Trophoblast cell (in vitro differentiated cells and primary cell): ENCODE data around the gene RASSF8.

Experiments
- DNase-seq, 2 donors: peaks; one replicate each; pipeline ENCODE4 v3.0.0-alpha.2; 2016
- H2AFZ ChIP-seq: 2 replicates; pipeline ENCODE4 v1.6.1; 2013; ENCODE audit warnings: low read length, moderate library complexity, mild to moderate bottlenecking; ENCODE audit not compliant: insufficient read depth, poor library complexity
- H2AK5ac ChIP-seq: 2 replicates; pipeline ENCODE4 v1.6.1; 2013; ENCODE audit warnings: mild to moderate bottlenecking, low read length
- H2BK120ac ChIP-seq: 2 replicates; pipeline ENCODE4 v1.6.1; 2013; ENCODE audit warnings: low read length, mild to moderate bottlenecking, moderate library complexity; ENCODE audit not compliant: insufficient read depth, poor library complexity
- H2BK12ac ChIP-seq: 2 replicates; pipeline ENCODE4 v1.6.1; 2013; ENCODE audit warnings: mild to moderate bottlenecking, low read length, moderate library complexity
- H2BK5ac ChIP-seq: 2 replicates; pipeline ENCODE4 v1.6.1; 2013; ENCODE audit warnings: low read length, low read depth, moderate library complexity, mild to moderate bottlenecking; ENCODE audit not compliant: poor library complexity
- H3K14ac ChIP-seq: 2 replicates; pipeline ENCODE4 v1.6.1; 2013; ENCODE audit warnings: mild to moderate bottlenecking, low read length
- H3K18ac ChIP-seq: 2 replicates; pipeline ENCODE4 v1.6.1; 2013; ENCODE audit warnings: mild to moderate bottlenecking, low read length
- H3K23ac ChIP-seq: 2 replicates; pipeline ENCODE4 v1.6.1; 2013; ENCODE audit warnings: low read length
- H3K27ac ChIP-seq: 2 replicates; pipeline ENCODE4 v1.5.1; 2013; ENCODE audit warnings: low read depth, mild to moderate bottlenecking, inconsistent platforms, low read length, moderate library complexity
- H3K27me3 ChIP-seq: 2 replicates; pipeline ENCODE4 v1.6.1; 2013; ENCODE audit warnings: inconsistent platforms, mild to moderate bottlenecking, low read length, moderate library complexity; ENCODE audit not compliant: insufficient read depth
- H3K36me3 ChIP-seq, 2 experiments: 1 replicate in 1 of 2; 2 replicates in 1 of 2; pipeline ENCODE4 v1.6.1; 2013; ENCODE audit warnings: low read length in 2 of 2, mild to moderate bottlenecking in 2 of 2, moderate library complexity in 1 of 2; ENCODE audit not compliant: insufficient read depth in 2 of 2, control insufficient read depth in 1 of 2
- H3K4ac ChIP-seq: 2 replicates; pipeline ENCODE4 v1.6.1; 2013; ENCODE audit warnings: low read depth, mild to moderate bottlenecking, low read length, moderate library complexity
- H3K4me1 ChIP-seq, 2 experiments: 1 replicate in 1 of 2; 2 replicates in 1 of 2; pipeline ENCODE4 v1.6.1; 2013; ENCODE audit warnings: low read length in 2 of 2, mild to moderate bottlenecking in 2 of 2, moderate library complexity in 1 of 2; ENCODE audit not compliant: insufficient read depth in 2 of 2, control insufficient read depth in 1 of 2
- H3K4me2 ChIP-seq: 2 replicates; pipeline ENCODE4 v1.6.1; 2013; ENCODE audit warnings: inconsistent platforms, mild to moderate bottlenecking, low read length, moderate library complexity
- H3K4me3 ChIP-seq: 2 replicates; pipeline ENCODE4 v1.5.1; 2013; ENCODE audit warnings: mild to moderate bottlenecking, low read depth, low read length, inconsistent platforms
- H3K79me1 ChIP-seq: one replicate; pipeline ENCODE4 v1.6.1; 2013; ENCODE audit warnings: low read length
- H3K79me2 ChIP-seq: 2 replicates; pipeline ENCODE4 v1.6.1; 2013; ENCODE audit warnings: low read length, mild to moderate bottlenecking; ENCODE audit not compliant: control insufficient read depth, insufficient read depth, poor library complexity
- H3K9ac ChIP-seq: 2 replicates; pipeline ENCODE4 v1.6.1; 2013; ENCODE audit warnings: mild to moderate bottlenecking, low read length
- H3K9me3 ChIP-seq: 2 replicates; pipeline ENCODE4 v1.6.1; 2013; ENCODE audit warnings: low read depth, mild to moderate bottlenecking, control low read depth, inconsistent platforms, low read length; ENCODE audit not compliant: insufficient read depth
- H4K12ac ChIP-seq: 2 replicates; pipeline ENCODE4 v1.6.1; 2013; ENCODE audit warnings: low read depth, mild to moderate bottlenecking, low read length, moderate library complexity
- H4K8ac ChIP-seq: 2 replicates; pipeline ENCODE4 v1.6.1; 2013; ENCODE audit warnings: low read depth, mild to moderate bottlenecking, low read length, moderate library complexity
- H4K91ac ChIP-seq: one replicate; pipeline ENCODE4 v1.6.1; 2013; ENCODE audit warnings: low read depth, mild to moderate bottlenecking, low read length, moderate library complexity
- WGBS: extraction: QIAGEN DNeasy Blood & Tissue Kit; methylation state at CpG from one replicate; pipeline ENCODE4 v1.1.7; 2013; ENCODE audit warnings: missing lambda C conversion rate; ENCODE audit not compliant: insufficient read length, insufficient coverage; ENCODE audit errors: extremely low coverage; 5-methylcytosine and 5-hydroxymethylcytosine counted together

Gene RASSF8

GRCh38 chr12:26112232-26112631 lies 153.8 kb downstream of the RASSF8 start:
- Histone ChIP-seq H2BK12ac (no peak overlapping the region), H4K8ac (no peak overlapping the region), H3K9ac (no peak overlapping the region), H3K4ac (no peak overlapping the region), H3K27me3 (no peaks in the 10 kb centered on the region), H4K91ac (no peak overlapping the region), H3K9me3 (no peaks in the 10 kb centered on the region), H2BK5ac (no peak overlapping the region), H3K27ac (no peak overlapping the region), H3K79me1 (peaks cover 6% of the 10 kb centered on the region), H4K12ac (no peak overlapping the region), H2BK120ac (no peak overlapping the region), H2AFZ (no peak overlapping the region), H3K4me1 (peaks cover 2 to 4% of the 10 kb centered on the region in 2 experiments), H3K4me2 (no peak overlapping the region), H3K79me2 (no peaks in the 10 kb centered on the region), H3K36me3 (no peaks in the 10 kb centered on the region), H3K23ac (no peak overlapping the region), H2AK5ac (no peak overlapping the region), H3K14ac (no peak overlapping the region), H3K4me3 (no peak overlapping the region), H3K18ac (no peak overlapping the region)
- WGBS, result no CpG with 5 or more reads among the region's 6 CpGs
- peak in 1 of 2 donors; percentile 56 for DNase-seq

GRCh38 chr12:26112703-26113147 lies 154.2 kb downstream of the RASSF8 start:
- Histone ChIP-seq H2BK12ac (no peak overlapping the region), H3K18ac (no peak overlapping the region), H2BK120ac (no peak overlapping the region), H3K4ac (no peak overlapping the region), H2AFZ (no peak overlapping the region), H3K27ac (no peak overlapping the region), H3K14ac (no peak overlapping the region), H3K4me3 (no peak overlapping the region), H3K36me3 (no peaks in the 10 kb centered on the region), H3K9ac (no peak overlapping the region), H3K9me3 (no peaks in the 10 kb centered on the region), H3K79me2 (no peaks in the 10 kb centered on the region), H3K79me1 (peaks cover 6% of the 10 kb centered on the region), H2AK5ac (no peak overlapping the region), H3K23ac (no peak overlapping the region), H2BK5ac (no peak overlapping the region), H4K8ac (no peak overlapping the region), H3K27me3 (no peaks in the 10 kb centered on the region), H4K12ac (no peak overlapping the region), H3K4me1 (peaks cover 2 to 4% of the 10 kb centered on the region in 2 experiments), H3K4me2 (peak overlapping the region; percentile 33), H4K91ac (no peak overlapping the region)
- peak; percentile 67 to 95 for DNase-seq
- no CpG with 5 or more reads among the region's 8 CpGs for WGBS

- Histone ChIP-seq H3K14ac (no peak overlapping the region), H3K4me2 (peak overlapping the region; percentile 94), H3K79me1 (peaks cover 6% of the 10 kb centered on the region), H2AFZ (no peak overlapping the region), H4K8ac (no peak overlapping the region), H3K9me3 (no peaks in the 10 kb centered on the region), H2AK5ac (no peak overlapping the region), H3K27ac (no peak overlapping the region), H4K91ac (no peak overlapping the region), H2BK120ac (no peak overlapping the region), H3K4me3 (no peak overlapping the region), H4K12ac (no peak overlapping the region), H3K23ac (no peak overlapping the region), H3K79me2 (no peaks in the 10 kb centered on the region), H2BK12ac (no peak overlapping the region), H3K4me1 (peaks cover 2 to 4% of the 10 kb centered on the region in 2 experiments), H3K27me3 (no peaks in the 10 kb centered on the region), H3K18ac (no peak overlapping the region), H2BK5ac (no peak overlapping the region), H3K9ac (no peak overlapping the region), H3K4ac (no peak overlapping the region), H3K36me3 (no peaks in the 10 kb centered on the region)
- DNase-seq, result peak in 1 of 2 donors; percentile 40
- no CpG with 5 or more reads among the region's 6 CpGs for WGBS
Observed at GRCh38 chr12:26113181-26113654, 154.7 kb downstream of the RASSF8 start.

GRCh38 chr12:26113853-26114719 lies 155.6 kb downstream of the RASSF8 start:
- Histone ChIP-seq H3K18ac (peak overlapping the region; percentile 26), H3K79me2 (no peaks in the 10 kb centered on the region), H3K4me3 (peak overlapping the region; percentile 70), H3K4ac (no peak overlapping the region), H3K14ac (peak overlapping the region; percentile 91), H3K27ac (peak overlapping the region; percentile 68), H3K79me1 (peaks cover 6% of the 10 kb centered on the region), H4K8ac (peak overlapping the region; percentile 89), H2BK120ac (peak overlapping the region; percentile 49), H2AK5ac (no peak overlapping the region), H2AFZ (peak overlapping the region; percentile 46), H3K23ac (no peak overlapping the region), H3K36me3 (no peaks in the 10 kb centered on the region), H3K9me3 (no peaks in the 10 kb centered on the region), H4K12ac (peak overlapping the region; percentile 9), H3K27me3 (no peaks in the 10 kb centered on the region), H4K91ac (peak overlapping the region; percentile 89), H3K4me2 (peak overlapping the region; percentile 94), H3K4me1 (peaks cover 2 to 4% of the 10 kb centered on the region in 2 experiments), H2BK12ac (peak overlapping the region; percentile 79), H3K9ac (peak overlapping the region; percentile 75), H2BK5ac (peak overlapping the region; percentile 71)
- no CpG with 5 or more reads among the region's 72 CpGs for WGBS
- peak; percentile 92 to 95 for DNase-seq
